Gastrocnemius medialis (tissue), 4 donors: ENCODE data around the gene PRRT1. TPM values are rescaled to one million over a fixed set of nuclear protein-coding genes. Genes with fewer than 3 reads are reported as not detected.
A peak's percentile ranks its signal among the peaks of the same experiment; 100 is the strongest.

Experiments used
- ATAC-seq, 2 donors: fragments of 150-250 bp; one replicate each; pipeline ENCODE4 v1.9.1; 2016
- DNase-seq, 2 donors: peaks; one replicate each; pipeline ENCODE4 v3.0.0-alpha.2; 2019
- H3K27ac ChIP-seq, 4 donors: fragments of 200-600 bp; sonication (generic); 1 replicate in 1 of 4; 2 replicates in 3 of 4; pipeline ENCODE4 v1.5.1; 2016 to 2018; ENCODE audit warnings: mild to moderate bottlenecking in 2 of 4, moderate library complexity in 1 of 4
- H3K27me3 ChIP-seq, 3 donors: fragments of 200-600 bp; sonication (generic) in 2 of 3; 1 replicate in 1 of 3; 2 replicates in 2 of 3; pipeline versions ENCODE4 v1.5.1 to v1.6.0; 2016 to 2019; ENCODE audit warnings: mild to moderate bottlenecking in 1 of 3, moderate library complexity in 1 of 3
- H3K36me3 ChIP-seq, 2 donors: fragments of 200-600 bp; sonication (generic) in 1 of 2; one replicate each; pipeline ENCODE4 v1.5.1; 2017 to 2018
- H3K4me1 ChIP-seq, 2 donors: fragments of 200-600 bp; sonication (generic) in 1 of 2; one replicate each; pipeline ENCODE4 v1.5.1; 2016 to 2017; ENCODE audit warnings: mild to moderate bottlenecking in 2 of 2
- H3K4me3 ChIP-seq, 4 donors: fragments of 200-600 bp; sonication (generic) in 3 of 4; 1 replicate in 1 of 4; 2 replicates in 3 of 4; pipeline ENCODE4 v1.5.1; 2016 to 2019; ENCODE audit warnings: mild to moderate bottlenecking in 2 of 4
- H3K9me3 ChIP-seq, 3 donors: fragments of 200-600 bp; sonication (generic) in 2 of 3; 1 replicate in 1 of 3; 2 replicates in 2 of 3; pipeline ENCODE4 v1.5.1; 2016 to 2019
- CTCF ChIP-seq, 5 experiments: fragments of 450-650 bp in 3 of 5; fragments of 200-600 bp in 2 of 5; sonication (generic) in 2 of 5; IDR thresholded peaks in 4 of 5; conservative IDR thresholded peaks in 1 of 5; 1 replicate in 4 of 5; 2 replicates in 1 of 5; pipeline ENCODE4 v1.5.1; 2016 to 2019; ENCODE audit warnings: antibody characterized with exemption in 5 of 5, mild to moderate bottlenecking in 3 of 5, moderate library complexity in 3 of 5
- POLR2A ChIP-seq, 2 donors: fragments of 450-650 bp; IDR thresholded peaks; one replicate each; pipeline ENCODE4 v1.6.1; 2017; ENCODE audit warnings: antibody characterized with exemption in 2 of 2, mild to moderate bottlenecking in 2 of 2, moderate library complexity in 2 of 2
- in situ Hi-C, 4 donors: fragments of 200-750 bp; cut with MboI; loops; one replicate each; pipeline versions ENCODE4 v1.15.0 to v1.8.0; 2017; ENCODE audit warnings: low sequenced_read_pairs in 4 of 4
- intact Hi-C: fragments of 100-400 bp; cut with DNase I; formaldehyde crosslinking; loops from one replicate; pipeline ENCODE4 v1.15.1; 2023; ENCODE audit warnings: low total_unique reads
- total RNA-seq, 4 donors: library from RNA; depleted of rRNA; stranded (reverse); fragments of >200 nt; gene quantifications; one replicate each; pipeline versions ENCODE4 v1.1.0 to v1.2.3, GENCODE V29; 2016

The PRRT1 gene
- total RNA-seq, 4 donors from 2014 or later = 0.49 TPM; not detected in 3

GRCh38 chr6:32111424-32112066 is 40.2 kb downstream of the PRRT1 start:
- in situ Hi-C loops (no loop called here), intact Hi-C loops (loop anchor here (2.0 to 10.0 kb wide), 2 partner anchors 25 to 67 kb away; no protein-coding TSS in a partner anchor)
- ATAC-seq (no peak), DNase-seq (peak in 1 of 2 donors; percentile 73)
- TF ChIP-seq CTCF (IDR thresholded peaks at IDR 0.05 in 4 of 5, conservative IDR thresholded peaks at IDR 0.05 in 1 of 5) = no peak
- no peak for TF ChIP-seq POLR2A (IDR thresholded peaks at IDR 0.05)
- no peaks in the 10 kb centered on the region for H3K9me3 ChIP-seq
- H3K27me3 ChIP-seq = peaks cover 4 to 20% (median 7%) of the 10 kb centered on the region in 3 donors
- peaks cover 0 to 20% of the 10 kb centered on the region in 2 donors for H3K36me3 ChIP-seq
- H3K27ac ChIP-seq = peak overlapping the region; percentile 64 to 77 (median 71)
- H3K4me1 ChIP-seq = peaks cover 21 to 34% of the 10 kb centered on the region in 2 donors
- no peak overlapping the region for H3K4me3 ChIP-seq

- DNase-seq = no peak
- intact Hi-C loops = loop anchor here (10.0 kb wide), 1 partner anchor 66 kb away; no protein-coding TSS in a partner anchor
Measured at GRCh38 chr6:32110632-32111031, 41.1 kb downstream of the PRRT1 start.

GRCh38 chr6:32109765-32110160 is 42.0 kb downstream of the PRRT1 start:
- Histone ChIP-seq H3K9me3 (no peaks in the 10 kb centered on the region), H3K4me3 (no peak overlapping the region), H3K4me1 (peaks cover 25 to 34% of the 10 kb centered on the region in 2 donors), H3K27ac (peak overlapping the region; percentile 64 to 77 (median 71)), H3K27me3 (peaks cover 4 to 20% (median 7%) of the 10 kb centered on the region in 3 donors), H3K36me3 (peaks cover 0 to 2% of the 10 kb centered on the region in 2 donors)
- ATAC-seq (no peak), DNase-seq (no peak)
- no peak for TF ChIP-seq CTCF (IDR thresholded peaks at IDR 0.05 in 4 of 5, conservative IDR thresholded peaks at IDR 0.05 in 1 of 5)
- no peak for TF ChIP-seq POLR2A (IDR thresholded peaks at IDR 0.05)
- in situ Hi-C loops = no loop called here
- intact Hi-C loops = loop anchor here (10.0 kb wide), 1 partner anchor 65 kb away; no protein-coding TSS in a partner anchor

More at GRCh38 chr6:32110632-32111031, 41.1 kb downstream of the PRRT1 start:
- in situ Hi-C loops = no loop called here
- no peaks in the 10 kb centered on the region for H3K9me3 ChIP-seq
- H3K36me3 ChIP-seq = peaks cover 0 to 11% of the 10 kb centered on the region in 2 donors
- peaks cover 4 to 20% (median 7%) of the 10 kb centered on the region in 3 donors for H3K27me3 ChIP-seq
- H3K4me3 ChIP-seq = no peak overlapping the region
- no peak for ATAC-seq
- peaks cover 23 to 34% of the 10 kb centered on the region in 2 donors for H3K4me1 ChIP-seq
- H3K27ac ChIP-seq = peak overlapping the region; percentile 64 to 77 (median 71)
- TF ChIP-seq POLR2A (IDR thresholded peaks at IDR 0.05) (no peak), CTCF (IDR thresholded peaks at IDR 0.05 in 4 of 5, conservative IDR thresholded peaks at IDR 0.05 in 1 of 5) (no peak)

GRCh38 chr6:32109114-32109764 is 42.5 kb downstream of the PRRT1 start, which contains the start of gene TNXB:
TNXB (minus strand) TSS chr6:32109338; CDS start chr6:32098198, 11,140 bp downstream.
- intact Hi-C loops = no loop called here
- H3K27me3 ChIP-seq = peaks cover 4 to 20% (median 7%) of the 10 kb centered on the region in 3 donors
- ATAC-seq (peak in 1 of 2 donors; percentile 17), DNase-seq (peak in 1 of 2 donors; percentile 43)
- peaks cover 23 to 33% of the 10 kb centered on the region in 2 donors for H3K4me1 ChIP-seq
- in situ Hi-C loops = no loop called here
- H3K9me3 ChIP-seq = no peaks in the 10 kb centered on the region
- H3K4me3 ChIP-seq = peak within 1 kb of the TSS; percentile 42 to 48 (median 44)
- H3K27ac ChIP-seq = peak within 1 kb of the TSS; percentile 64 to 77 (median 71)
- H3K36me3 ChIP-seq = no peaks in the 10 kb centered on the region
- TF ChIP-seq POLR2A (IDR thresholded peaks at IDR 0.05) (no peak), CTCF (IDR thresholded peaks at IDR 0.05 in 4 of 5, conservative IDR thresholded peaks at IDR 0.05 in 1 of 5) (no peak)
